Stimulated activated CD4-positive, alpha-beta T cell treated with anti-CD3 and anti-CD28 coated beads, Interleukin-1b, Interleukin-23, amount 100 ng/mL, for 4 hours (primary cell): Measurements from ENCODE around the gene SPTY2D1.
"Not testable (repeated sequence)": the region's sequence is repeated elsewhere in the genome, so short reads cannot be mapped to it uniquely, and the experiment has no call there.

Experiments used
- DNase-seq, 2 donors: peaks; one replicate each; pipeline ENCODE4 v3.0.0-alpha.2; 2020; ENCODE audit warnings: low read depth in 2 of 2

Gene SPTY2D1

DNA sequence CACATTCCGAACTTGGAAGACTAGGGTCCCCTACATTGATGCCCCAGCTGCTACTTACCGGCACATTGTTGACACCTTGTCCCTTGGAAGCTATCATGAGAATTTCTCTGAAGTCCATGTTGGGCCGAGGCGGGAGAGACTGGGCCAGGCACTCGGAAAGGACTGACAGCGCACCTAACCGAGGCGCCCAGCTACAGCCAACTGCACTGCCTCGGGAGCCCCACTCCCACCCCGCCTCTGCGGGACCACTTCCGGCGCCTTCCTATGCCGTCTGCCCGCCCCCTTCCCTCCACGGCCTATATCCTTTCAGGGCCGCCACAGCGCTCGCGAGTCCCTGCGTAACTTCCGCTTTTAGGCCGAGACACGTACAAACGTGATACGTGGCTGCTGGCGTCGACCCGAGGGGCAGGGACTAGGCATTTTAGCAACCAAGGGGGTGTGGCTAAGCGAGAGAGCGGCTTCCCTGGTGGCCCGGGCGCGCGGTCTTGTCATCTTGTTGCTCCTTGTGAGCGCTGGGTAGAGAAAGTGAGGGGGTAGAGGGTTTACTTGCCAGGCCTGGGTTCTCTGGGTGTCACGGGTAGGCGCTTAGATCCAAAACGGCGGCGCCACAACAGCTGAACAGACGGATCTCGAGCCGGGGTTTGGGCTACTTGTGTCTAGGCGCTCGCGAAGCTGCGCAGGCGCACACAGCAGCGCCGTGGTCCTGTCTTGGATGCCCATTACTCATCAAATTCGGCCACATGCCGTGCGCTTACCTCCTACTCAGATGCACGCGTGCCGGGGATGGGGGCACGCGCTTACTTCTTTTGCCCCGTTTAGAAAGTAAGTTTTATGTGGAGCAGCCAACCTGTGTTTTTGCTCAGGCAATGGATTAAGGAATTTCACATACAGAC is at the start of gene SPTY2D1:
TSS of gene SPTY2D1 (minus strand) at position 203 of the 893 bp plus-strand sequence. CDS start at position 118, 85 bp downstream.
- peak; percentile 90 to 94 for DNase-seq

DNA sequence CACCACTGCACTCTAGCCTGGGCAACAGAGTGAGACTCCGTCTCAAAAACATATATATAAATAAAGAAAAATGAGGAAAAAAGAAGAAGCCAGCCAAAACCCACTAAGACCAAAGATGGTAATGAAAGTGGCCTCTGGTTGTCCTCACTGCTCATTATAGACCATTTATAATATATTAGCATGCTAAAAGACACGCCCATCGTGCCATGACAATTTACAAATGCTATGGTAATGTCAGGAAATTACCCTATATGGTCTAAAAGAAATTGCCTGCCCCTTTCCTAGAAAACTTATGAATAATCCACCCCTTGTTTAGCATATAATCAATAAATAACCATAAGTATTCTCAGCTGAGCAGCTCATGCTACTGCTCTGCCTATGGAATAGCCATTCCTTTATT is 48.3 kb upstream of the SPTY2D1 start:
- no peak for DNase-seq

DNA sequence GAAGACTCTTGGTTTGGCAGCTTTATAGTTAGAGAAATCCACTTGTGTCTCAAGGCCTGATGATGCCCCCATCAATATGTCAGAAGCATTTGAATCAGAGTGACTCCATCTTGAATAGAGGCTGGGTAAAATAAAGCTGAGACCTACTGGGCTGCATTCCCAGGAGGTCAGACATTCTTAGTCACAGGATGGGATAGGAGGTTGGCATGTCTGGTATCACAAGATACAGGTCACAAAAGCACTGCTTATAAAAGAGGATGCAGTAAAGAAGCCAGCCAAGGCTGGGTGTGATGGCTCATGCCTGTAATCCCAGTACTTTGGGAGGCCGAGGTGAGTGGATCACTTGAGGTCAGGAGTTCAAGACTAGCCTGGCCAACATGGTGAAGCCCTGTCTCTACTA is 47.8 kb upstream of the SPTY2D1 start:
- DNase-seq, result not testable (repeated sequence)

DNA sequence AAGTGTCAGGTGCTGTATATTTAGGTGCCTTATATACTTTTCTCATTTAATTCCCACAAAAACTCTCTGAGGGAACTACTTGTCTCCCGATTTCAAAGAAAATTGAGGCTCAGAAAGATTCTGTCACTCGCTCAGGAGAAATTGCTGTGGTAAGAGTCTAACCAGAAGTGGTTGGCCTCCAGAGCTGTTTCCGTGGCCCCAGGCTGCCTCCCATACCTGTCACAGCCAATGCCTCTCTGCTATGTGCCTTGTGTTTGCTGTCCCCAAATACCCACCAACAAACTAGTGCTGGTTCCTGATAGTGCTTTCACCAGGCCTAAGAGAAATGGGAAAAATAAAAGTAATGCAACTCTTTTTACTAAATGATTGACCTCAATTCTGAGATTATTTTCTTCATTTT is 43.4 kb upstream of the SPTY2D1 start:
- DNase-seq, result no peak

DNA sequence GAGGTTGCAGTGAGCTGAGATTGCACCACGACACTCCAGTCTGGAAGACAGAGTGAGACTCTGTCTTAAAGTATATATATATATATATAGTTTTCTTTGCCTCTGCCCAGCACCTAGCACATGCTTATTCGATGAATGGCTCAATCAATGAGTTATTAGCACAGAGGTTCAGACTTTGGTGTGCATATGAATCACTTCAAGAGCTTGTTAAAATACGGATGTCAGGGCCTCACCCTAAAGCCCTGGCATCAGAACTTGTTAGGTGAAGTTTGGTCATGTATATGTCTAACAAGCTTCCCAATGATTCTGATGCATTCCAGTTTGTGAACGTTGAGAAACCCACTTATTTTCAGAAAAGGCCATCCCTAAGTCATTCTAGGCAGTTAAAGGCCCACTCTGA is 42.7 kb upstream of the SPTY2D1 start:
- no peak for DNase-seq

GRCh38 chr11:18672209-18672608 is 38.1 kb upstream of the SPTY2D1 start:
- peak in 1 of 2 donors; percentile 27 for DNase-seq

DNA sequence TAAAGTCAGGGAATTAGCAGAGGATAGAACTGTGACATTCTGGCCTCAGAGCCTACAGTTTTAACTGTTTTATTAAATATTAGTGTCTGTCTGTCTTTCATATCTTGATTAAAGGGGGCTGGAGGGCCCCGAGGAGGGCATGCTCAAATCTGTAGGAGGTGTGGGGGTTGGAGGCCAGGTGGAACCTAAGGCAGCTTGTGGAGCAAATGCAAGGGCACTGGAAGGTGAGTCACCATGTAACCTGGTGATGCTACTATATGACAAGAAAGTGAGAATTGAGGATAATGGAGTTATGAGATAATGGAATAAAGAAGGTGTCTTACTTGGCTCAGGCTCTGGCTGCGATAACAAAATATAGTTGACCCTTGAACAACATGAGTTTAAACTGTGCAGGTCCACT is 37.1 kb upstream of the SPTY2D1 start:
- peak in 1 of 2 donors; percentile 12 for DNase-seq

DNA sequence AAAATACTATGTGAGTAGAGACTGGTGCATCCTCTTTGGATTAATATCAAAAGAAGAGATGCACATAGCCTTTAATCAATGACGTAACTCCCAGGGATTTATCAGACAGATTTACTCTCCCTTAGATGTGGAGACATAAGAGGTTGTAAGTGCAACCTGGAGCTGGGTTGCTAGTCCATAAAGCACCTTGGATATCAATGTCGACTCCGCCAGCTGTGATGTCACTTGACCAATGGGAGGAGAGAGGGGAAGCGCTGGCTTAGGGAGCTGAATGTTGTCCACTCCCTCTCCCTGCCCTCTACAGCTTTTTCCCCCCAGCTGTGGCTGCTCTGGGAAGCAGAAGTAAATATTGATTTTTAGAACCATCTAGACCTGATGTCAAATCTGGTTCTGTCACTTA is 35.6 kb upstream of the SPTY2D1 start:
- DNase-seq, result no peak

DNA sequence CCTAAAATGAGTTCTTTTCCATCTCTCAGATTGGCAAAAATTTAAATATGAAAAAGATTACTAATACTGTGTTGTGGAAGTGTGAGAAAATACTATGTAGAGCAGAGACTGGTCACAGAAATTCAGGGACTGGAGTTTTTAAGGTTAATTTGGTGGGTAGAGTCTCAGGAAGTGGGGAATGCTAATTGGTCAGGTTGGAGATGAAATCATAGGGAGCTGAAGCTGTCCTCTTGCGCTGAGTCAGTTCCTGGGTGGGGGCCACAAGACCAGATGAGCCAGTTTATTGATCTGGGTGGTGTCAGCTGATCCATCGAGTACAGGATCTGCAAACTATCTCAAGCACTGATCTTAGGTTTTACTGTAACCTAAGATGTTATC is 35.1 kb upstream of the SPTY2D1 start:
- DNase-seq, result no peak

DNA sequence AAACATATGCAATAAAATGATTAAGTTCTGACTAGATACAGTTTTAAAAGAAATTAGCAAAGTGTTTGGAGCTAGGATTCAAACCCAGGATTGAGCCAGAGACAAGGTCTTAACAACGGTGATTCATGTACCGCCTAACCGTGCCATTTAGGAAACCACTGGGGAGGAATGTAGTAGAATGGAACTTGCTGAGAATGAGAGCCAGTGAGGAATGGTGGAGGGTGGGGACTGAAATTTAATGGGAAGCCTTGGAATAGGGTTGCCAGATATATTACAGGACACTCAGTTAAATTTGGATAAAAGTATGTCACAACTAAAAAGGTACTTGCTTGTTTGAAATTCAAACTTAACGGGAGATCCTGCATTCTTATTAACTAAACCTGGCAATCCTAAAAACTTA is 34.0 kb upstream of the SPTY2D1 start:
- DNase-seq, result no peak

DNA sequence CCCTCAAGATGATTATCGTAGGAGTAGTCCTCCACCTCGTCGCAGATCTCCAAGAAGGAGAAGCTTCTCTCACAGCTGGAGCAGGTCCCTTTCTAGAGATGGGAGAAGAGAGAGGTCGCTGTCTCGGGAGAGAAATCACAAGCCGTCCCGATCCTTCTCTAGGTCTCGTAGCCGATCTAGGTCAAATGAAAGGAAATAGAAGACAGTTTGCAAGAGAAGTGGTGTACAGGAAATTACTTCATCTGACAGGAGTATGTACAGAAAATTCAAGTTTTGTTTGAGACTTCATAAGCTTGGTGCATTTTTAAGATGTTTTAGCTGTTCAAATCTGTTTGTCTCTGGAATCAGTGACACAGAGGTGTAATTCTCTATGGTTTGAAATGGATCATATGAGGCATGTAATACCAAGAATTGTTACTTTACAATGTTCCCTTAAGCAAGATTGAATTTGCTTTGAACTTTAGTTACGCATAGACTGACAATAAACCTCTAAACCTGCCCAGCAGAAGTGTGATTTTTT is 31.3 kb upstream of the SPTY2D1 start:
- not testable (repeated sequence) for DNase-seq

- DNase-seq, result no peak
Measured at GRCh38 chr11:18657673-18658072, 23.5 kb upstream of the SPTY2D1 start.

DNA sequence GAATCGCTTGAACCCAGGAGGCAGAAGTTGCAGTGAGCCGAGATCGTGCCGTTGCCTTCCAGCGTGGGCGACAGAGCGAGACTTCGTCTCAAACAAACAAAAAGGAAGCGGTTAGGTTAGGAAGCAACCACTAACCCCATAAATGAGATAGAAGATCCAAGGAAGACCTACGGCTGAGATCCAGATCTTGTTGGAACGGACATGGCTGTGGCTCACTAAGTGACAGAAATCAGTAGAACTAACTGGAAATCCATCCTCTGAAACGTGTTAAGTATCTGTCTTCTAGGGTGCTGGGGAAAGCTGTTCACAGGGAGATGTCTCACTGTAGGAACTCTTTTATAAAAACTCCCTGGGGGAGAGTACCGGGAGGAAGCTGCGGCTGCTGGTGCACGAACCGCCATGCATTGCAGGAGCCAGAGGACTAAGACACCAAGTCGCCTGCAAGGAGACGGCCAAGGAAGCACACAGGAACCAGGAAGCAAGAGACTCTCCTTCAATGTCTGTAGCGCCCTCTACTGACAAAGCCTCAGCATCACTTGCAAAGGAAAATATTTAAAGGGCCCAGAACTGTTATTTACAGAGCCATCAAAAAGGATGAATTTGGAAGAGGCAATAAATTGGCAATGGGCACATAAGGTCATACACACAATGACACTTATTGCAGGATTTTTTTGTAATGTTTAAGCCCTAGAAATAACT is 16.9 kb upstream of the SPTY2D1 start:
- no peak for DNase-seq

DNA sequence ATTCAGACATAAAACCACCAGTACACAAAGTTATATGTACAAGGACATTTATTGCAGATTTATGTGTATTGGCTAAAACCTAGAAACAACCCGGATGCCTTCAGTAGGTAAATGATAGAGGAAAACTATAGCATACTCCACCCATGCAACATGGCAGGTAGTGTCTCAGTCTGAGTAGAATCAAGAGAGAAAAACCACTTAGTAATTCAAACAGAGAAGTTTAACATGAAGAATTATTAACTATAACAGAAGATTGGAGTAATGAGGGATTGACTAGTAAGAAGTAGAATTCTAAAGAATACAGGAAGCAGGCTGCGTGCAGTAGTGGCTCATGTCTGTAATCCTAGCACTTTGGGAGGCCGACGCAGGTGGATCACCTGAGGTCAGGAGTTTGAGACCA is 16.2 kb upstream of the SPTY2D1 start:
- DNase-seq, result no peak

DNA sequence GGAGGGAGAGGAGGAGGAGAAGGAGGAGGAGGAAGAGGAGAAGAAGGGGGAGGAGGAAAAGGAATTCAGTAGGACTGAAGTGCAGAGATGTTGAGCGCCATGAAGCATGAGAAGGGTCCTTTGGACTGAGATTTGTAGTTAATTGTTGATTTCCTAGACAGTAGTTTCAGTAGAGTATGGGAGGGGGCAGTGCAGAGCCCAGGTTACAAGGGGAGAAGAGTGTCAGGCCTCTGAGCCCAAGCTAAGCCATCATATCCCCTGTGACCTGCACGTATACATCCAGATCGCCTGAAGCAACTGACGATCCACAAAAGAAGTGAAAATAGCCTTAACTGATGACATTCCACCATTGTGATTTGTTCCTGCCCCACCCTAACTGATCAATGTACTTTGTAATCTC is 8.9 kb upstream of the SPTY2D1 start:
- not testable (repeated sequence) for DNase-seq

GRCh38 chr11:18641677-18642076 is 7.5 kb upstream of the SPTY2D1 start:
- no peak for DNase-seq

DNA sequence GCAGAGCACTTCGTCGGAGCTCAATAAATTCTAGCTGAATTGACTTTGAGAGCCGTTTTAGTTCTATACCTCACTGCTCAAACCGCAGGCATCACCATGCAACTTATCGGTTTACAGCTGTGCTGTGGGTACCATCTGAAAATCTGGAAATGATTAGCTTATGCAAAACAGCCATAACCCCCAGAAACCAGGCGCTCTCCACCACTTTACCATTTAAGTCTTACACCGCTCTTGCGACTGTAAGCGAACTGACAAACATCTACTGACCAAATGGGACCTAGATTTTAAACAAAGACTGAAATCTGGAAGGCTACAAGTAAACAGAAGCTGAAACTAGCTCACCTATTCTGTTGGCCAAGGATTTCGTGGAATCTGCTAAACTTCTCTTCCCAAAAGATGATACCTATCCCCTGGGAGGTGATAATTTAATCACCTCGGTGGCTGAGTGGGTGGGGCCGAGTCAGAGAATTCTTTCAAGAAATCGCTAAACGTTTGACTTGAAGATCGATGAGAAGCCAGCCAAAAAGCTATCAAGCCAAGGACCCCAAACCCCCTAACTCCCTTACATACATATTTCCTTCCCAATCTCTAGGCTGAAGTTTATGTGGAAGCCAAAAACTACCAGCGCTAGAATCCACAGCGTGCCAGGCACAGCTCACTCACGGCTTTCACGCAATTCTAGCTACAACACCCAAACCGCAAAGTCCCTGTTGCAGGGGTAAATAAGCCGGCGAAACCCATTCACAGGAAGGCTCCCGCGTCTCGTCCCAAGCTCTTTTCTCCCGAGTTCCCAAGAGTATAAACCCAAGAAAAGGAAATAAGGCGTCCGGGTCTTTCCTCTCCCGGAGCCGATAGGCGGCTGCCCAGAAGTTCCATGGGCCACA is 644 bp downstream of the SPTY2D1 start:
- no peak for DNase-seq

- no peak for DNase-seq
Measured at GRCh38 chr11:18632841-18633240, 1.3 kb downstream of the SPTY2D1 start.

DNA sequence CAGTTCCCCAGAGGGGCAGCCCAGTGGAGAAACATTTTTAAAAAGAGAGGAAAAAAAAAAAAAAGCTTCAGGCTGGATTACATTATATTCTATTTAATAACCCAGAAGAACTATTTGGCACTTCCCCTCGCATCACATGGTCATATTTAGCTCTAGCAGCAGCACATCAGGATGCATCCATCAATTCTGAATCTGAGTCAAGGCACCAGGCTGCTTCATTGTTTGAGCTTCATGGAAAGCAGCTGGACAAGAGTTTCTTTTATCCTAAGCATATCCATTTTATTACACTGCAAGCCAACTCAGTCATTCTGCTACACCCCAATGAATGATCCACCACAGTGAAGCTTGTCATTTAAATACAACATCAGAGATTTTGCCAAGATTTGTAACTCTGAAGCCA is 10.0 kb downstream of the SPTY2D1 start:
- no peak for DNase-seq

- no peak for DNase-seq
Measured at GRCh38 chr11:18623707-18624106, 10.4 kb downstream of the SPTY2D1 start.

GRCh38 chr11:18618342-18619025 is 15.7 kb downstream of the SPTY2D1 start:
- no peak for DNase-seq
